ENCODE data around the gene WASL. TPM values are rescaled to one million over a fixed set of nuclear protein-coding genes. Genes with fewer than 3 reads are reported as not detected.

Gene WASL
- total RNA-seq, 1 experiment from 2014 or later = 42.3 TPM

GRCh38 chr7:123788584-123788983, 39.8 kb upstream of the WASL start:
- no peaks in the 10 kb centered on the region for H3K36me3 Mint-ChIP-seq (ENCODE audit: insufficient read depth, unreplicated experiment)
- H3K4me3 Mint-ChIP-seq (ENCODE audit: unreplicated experiment) = no peak overlapping the region
- TF ChIP-seq CTCF (IDR thresholded peaks at IDR 0.05; ENCODE audit: insufficient read depth in 1 of 2, low read depth in 1 of 2, low read length in 1 of 2, severe bottlenecking in 1 of 2, unreplicated experiment in 1 of 2) = no peak
- no peaks in the 10 kb centered on the region for H3K36me3 ChIP-seq (ENCODE audit: control insufficient read depth, insufficient read depth, low read length)
- H3K27me3 Mint-ChIP-seq (ENCODE audit: insufficient read depth, unreplicated experiment) = no peaks in the 10 kb centered on the region
- H3K4me1 ChIP-seq = no peaks in the 10 kb centered on the region
- intact Hi-C loops (cut with micrococcal nuclease; ENCODE audit: unreplicated experiment) = no loop called here
- H3K9me3 ChIP-seq = no peaks in the 10 kb centered on the region; the same call in 1 of the 2 replicates
- no TSS peak for BruUV-seq (replicated peaks)
- no peak overlapping the region for H3K27ac Mint-ChIP-seq (ENCODE audit: unreplicated experiment)
- no peak overlapping the region for H3K4me3 ChIP-seq (ENCODE audit: low read depth, low read length)
- peaks cover 5% of the 10 kb centered on the region for H3K4me1 Mint-ChIP-seq (ENCODE audit: low read depth, unreplicated experiment)
- POLR2A ChIA-PET = no interaction called here
- peaks cover 4% of the 10 kb centered on the region for H3K9me3 Mint-ChIP-seq (ENCODE audit: unreplicated experiment)
- CTCF ChIA-PET = no interaction called here
- DNase-seq = no peak
- H3K27me3 ChIP-seq (replicated peaks; ENCODE audit: control insufficient read depth, insufficient read depth, low read length) = no peaks in the 10 kb centered on the region

- H3K4me3 Mint-ChIP-seq (ENCODE audit: unreplicated experiment) = no peak overlapping the region
- H3K9me3 ChIP-seq = no peaks in the 10 kb centered on the region; the same call in 1 of the 2 replicates
- no TSS peak for BruUV-seq (replicated peaks)
- ChIA-PET POLR2A (no interaction called here), CTCF (no interaction called here)
- intact Hi-C loops (cut with micrococcal nuclease; ENCODE audit: unreplicated experiment) = no loop called here
- no peak for DNase-seq
- H3K4me1 ChIP-seq = peaks cover 2% of the 10 kb centered on the region; the same call in 1 of the 2 replicates
- H3K27me3 ChIP-seq (replicated peaks; ENCODE audit: control insufficient read depth, insufficient read depth, low read length) = no peaks in the 10 kb centered on the region
- H3K4me3 ChIP-seq (ENCODE audit: low read depth, low read length) = no peak overlapping the region
- H3K36me3 Mint-ChIP-seq (ENCODE audit: insufficient read depth, unreplicated experiment) = no peaks in the 10 kb centered on the region
- H3K27me3 Mint-ChIP-seq (ENCODE audit: insufficient read depth, unreplicated experiment) = no peaks in the 10 kb centered on the region
- H3K4me1 Mint-ChIP-seq (ENCODE audit: low read depth, unreplicated experiment) = peaks cover 7% of the 10 kb centered on the region
- no peaks in the 10 kb centered on the region for H3K9me3 Mint-ChIP-seq (ENCODE audit: unreplicated experiment)
- no peaks in the 10 kb centered on the region for H3K36me3 ChIP-seq (ENCODE audit: control insufficient read depth, insufficient read depth, low read length)
- no peak overlapping the region for H3K27ac Mint-ChIP-seq (ENCODE audit: unreplicated experiment)
- TF ChIP-seq CTCF (IDR thresholded peaks at IDR 0.05; ENCODE audit: insufficient read depth in 1 of 2, low read depth in 1 of 2, low read length in 1 of 2, severe bottlenecking in 1 of 2, unreplicated experiment in 1 of 2) = no peak
These were observed 38.6 kb upstream of the WASL start for GRCh38 chr7:123787220-123788007.

- no peaks in the 10 kb centered on the region; the same call in 1 of the 2 replicates for H3K9me3 ChIP-seq
- H3K4me1 ChIP-seq = peaks cover 20% of the 10 kb centered on the region
- Mint-ChIP-seq H3K36me3 (ENCODE audit: insufficient read depth, unreplicated experiment) (no peaks in the 10 kb centered on the region), H3K27me3 (ENCODE audit: insufficient read depth, unreplicated experiment) (no peaks in the 10 kb centered on the region), H3K4me1 (ENCODE audit: low read depth, unreplicated experiment) (peaks cover 22% of the 10 kb centered on the region), H3K4me3 (ENCODE audit: unreplicated experiment) (no peak overlapping the region), H3K27ac (ENCODE audit: unreplicated experiment) (no peak overlapping the region), H3K9me3 (ENCODE audit: unreplicated experiment) (no peaks in the 10 kb centered on the region)
- BruUV-seq (replicated peaks) = no TSS peak
- no peak for DNase-seq
- no peaks in the 10 kb centered on the region for H3K36me3 ChIP-seq (ENCODE audit: control insufficient read depth, insufficient read depth, low read length)
- intact Hi-C loops (cut with micrococcal nuclease; ENCODE audit: unreplicated experiment) = no loop called here
- no peaks in the 10 kb centered on the region for H3K27me3 ChIP-seq (replicated peaks; ENCODE audit: control insufficient read depth, insufficient read depth, low read length)
- CTCF ChIA-PET = no interaction called here
- POLR2A ChIA-PET = no interaction called here
- TF ChIP-seq CTCF (IDR thresholded peaks at IDR 0.05; ENCODE audit: insufficient read depth in 1 of 2, low read depth in 1 of 2, low read length in 1 of 2, severe bottlenecking in 1 of 2, unreplicated experiment in 1 of 2) = no peak
- no peak overlapping the region for H3K4me3 ChIP-seq (ENCODE audit: low read depth, low read length)
These were observed 35.5 kb upstream of the WASL start for GRCh38 chr7:123784263-123784662.
